ENCODE measurements around the gene OR2V1. TPM values are rescaled to one million over a fixed set of nuclear protein-coding genes. Genes with fewer than 3 reads are reported as not detected.

Gene OR2V1
- total RNA-seq, 1 donor from 2014 or later, result not detected

- peak overlapping the region; percentile 52 for H3K4me3 Mint-ChIP-seq
- H3K27ac Mint-ChIP-seq, result peak overlapping the region; percentile 76
Measured at GRCh38 chr5:181160152-181160754, 29.3 kb upstream of the OR2V1 start.

GRCh38 chr5:181159286-181160151 is 28.6 kb upstream of the OR2V1 start:
- peak; percentile 68 to 96 for DNase-seq (ENCODE audit: low spot score in 2 of 2, unreplicated experiment in 2 of 2)
- no peaks in the 10 kb centered on the region for H3K9me3 Mint-ChIP-seq
- H3K4me3 Mint-ChIP-seq, result peak overlapping the region; percentile 39
- peaks cover 56% of the 10 kb centered on the region for H3K27me3 Mint-ChIP-seq (ENCODE audit: low read depth)
- H3K27ac Mint-ChIP-seq, result peak overlapping the region; percentile 89
- TF ChIP-seq CTCF (IDR thresholded peaks at IDR 0.05; ENCODE audit: unreplicated experiment), result peak; percentile 83
- H3K4me1 Mint-ChIP-seq, result peaks cover 9% of the 10 kb centered on the region
- no peaks in the 10 kb centered on the region for H3K36me3 Mint-ChIP-seq

More at GRCh38 chr5:181160152-181160754, 29.3 kb upstream of the OR2V1 start:
- no peak for DNase-seq (ENCODE audit: low spot score in 2 of 2, unreplicated experiment in 2 of 2)
- Mint-ChIP-seq H3K36me3 (no peaks in the 10 kb centered on the region), H3K27me3 (ENCODE audit: low read depth) (peaks cover 58% of the 10 kb centered on the region), H3K9me3 (no peaks in the 10 kb centered on the region), H3K4me1 (peaks cover 9% of the 10 kb centered on the region)
- TF ChIP-seq CTCF (IDR thresholded peaks at IDR 0.05; ENCODE audit: unreplicated experiment), result no peak

- DNase-seq (ENCODE audit: low spot score in 2 of 2, unreplicated experiment in 2 of 2), result no peak
- no peak overlapping the region for H3K27ac Mint-ChIP-seq
- no peak overlapping the region for H3K4me3 Mint-ChIP-seq
- H3K36me3 Mint-ChIP-seq, result no peaks in the 10 kb centered on the region
- H3K4me1 Mint-ChIP-seq, result peaks cover 8% of the 10 kb centered on the region
- peaks cover 52% of the 10 kb centered on the region for H3K27me3 Mint-ChIP-seq (ENCODE audit: low read depth)
- H3K9me3 Mint-ChIP-seq, result no peaks in the 10 kb centered on the region
- no peak for TF ChIP-seq CTCF (IDR thresholded peaks at IDR 0.05; ENCODE audit: unreplicated experiment)
Measured at GRCh38 chr5:181158869-181159268, 27.9 kb upstream of the OR2V1 start.

GRCh38 chr5:181156758-181157157 is 25.8 kb upstream of the OR2V1 start:
- no peaks in the 10 kb centered on the region for H3K36me3 Mint-ChIP-seq
- no peak overlapping the region for H3K4me3 Mint-ChIP-seq
- no peak for TF ChIP-seq CTCF (IDR thresholded peaks at IDR 0.05; ENCODE audit: unreplicated experiment)
- no peak for DNase-seq (ENCODE audit: low spot score in 2 of 2, unreplicated experiment in 2 of 2)
- H3K9me3 Mint-ChIP-seq, result no peaks in the 10 kb centered on the region
- no peak overlapping the region for H3K27ac Mint-ChIP-seq
- H3K27me3 Mint-ChIP-seq (ENCODE audit: low read depth), result peaks cover 53% of the 10 kb centered on the region
- H3K4me1 Mint-ChIP-seq, result peaks cover 8% of the 10 kb centered on the region

GRCh38 chr5:181153814-181154213 is 22.8 kb upstream of the OR2V1 start:
- Mint-ChIP-seq H3K4me3 (no peak overlapping the region), H3K9me3 (no peaks in the 10 kb centered on the region), H3K36me3 (no peaks in the 10 kb centered on the region), H3K4me1 (peaks cover 1% of the 10 kb centered on the region), H3K27ac (no peak overlapping the region), H3K27me3 (ENCODE audit: low read depth) (peaks cover 76% of the 10 kb centered on the region)
- TF ChIP-seq CTCF (IDR thresholded peaks at IDR 0.05; ENCODE audit: unreplicated experiment), result no peak
- DNase-seq (ENCODE audit: low spot score in 2 of 2, unreplicated experiment in 2 of 2), result no peak

Measured in mesothelial cell of epicardium (in vitro differentiated cells).